Activated T-cell treated with anti-CD3 and anti-CD28 coated beads, Interleukin-2, amount 50 U/mL, for 1 hour (primary cell): ENCODE results near the gene DGKG.

Experiments used
- DNase-seq: peaks from one replicate; pipeline ENCODE4 v3.0.0-alpha.2; 2020

Gene DGKG

GRCh38 chr3:186361762-186362536, at the start of gene DGKG:
Gene DGKG (minus strand): TSS chr3:186362234. CDS start chr3:186320459, 41,775 bp downstream.
- DNase-seq, result no peak

- no peak for DNase-seq
These were observed 49.1 kb upstream of the DGKG start for GRCh38 chr3:186411089-186411488.

- DNase-seq, result no peak
These were observed 44.9 kb upstream of the DGKG start for GRCh38 chr3:186406669-186407635.

- no peak for DNase-seq
These were observed 39.5 kb upstream of the DGKG start for GRCh38 chr3:186401556-186401955.

GRCh38 chr3:186400662-186401061, 38.6 kb upstream of the DGKG start:
- DNase-seq, result no peak

- no peak for DNase-seq
These were observed 38.0 kb upstream of the DGKG start for GRCh38 chr3:186400026-186400425.

GRCh38 chr3:186394566-186395217, 32.7 kb upstream of the DGKG start:
- DNase-seq, result no peak

GRCh38 chr3:186386883-186387560, 25.0 kb upstream of the DGKG start:
- no peak for DNase-seq

- DNase-seq, result no peak
These were observed 24.0 kb upstream of the DGKG start for GRCh38 chr3:186385856-186386602.

- DNase-seq, result no peak
These were observed 21.3 kb upstream of the DGKG start for GRCh38 chr3:186383026-186383993.

GRCh38 chr3:186382217-186382885, 20.3 kb upstream of the DGKG start:
- DNase-seq, result no peak

- DNase-seq, result no peak
These were observed 19.6 kb upstream of the DGKG start for GRCh38 chr3:186381424-186382216.

- DNase-seq, result no peak
These were observed 18.8 kb upstream of the DGKG start for GRCh38 chr3:186380622-186381380.

GRCh38 chr3:186375443-186375842, 13.4 kb upstream of the DGKG start:
- no peak for DNase-seq

GRCh38 chr3:186374376-186374775, 12.3 kb upstream of the DGKG start:
- no peak for DNase-seq

GRCh38 chr3:186369217-186369616, 7.2 kb upstream of the DGKG start:
- no peak for DNase-seq

- DNase-seq, result no peak
These were observed 6.7 kb upstream of the DGKG start for GRCh38 chr3:186368717-186369116.

GRCh38 chr3:186368176-186368575, 6.1 kb upstream of the DGKG start:
- DNase-seq, result no peak
